ENCODE data around the gene OR5T2.

Gene OR5T2

GRCh38 chr11:56197367-56197766, 36.7 kb downstream of the OR5T2 start:
- Histone ChIP-seq H3K9me3 (ENCODE audit: control insufficient read depth, insufficient read depth, low read length) (no peaks in the 10 kb centered on the region), H3K4me2 (ENCODE audit: low read length) (no peak overlapping the region), H3K27me3 (ENCODE audit: control insufficient read depth, low read length) (no peaks in the 10 kb centered on the region), H3K36me3 (ENCODE audit: control insufficient read depth, low read length) (no peaks in the 10 kb centered on the region), H3F3A (ENCODE audit: control insufficient read depth, insufficient read depth) (no peaks in the 10 kb centered on the region), H3K9me2 (replicated peaks; ENCODE audit: control insufficient read depth, low read length) (no peaks in the 10 kb centered on the region), H3K27ac (ENCODE audit: low read depth, low read length) (no peak overlapping the region), H3K79me2 (ENCODE audit: control insufficient read depth, low read length) (no peaks in the 10 kb centered on the region), H3K4me1 (ENCODE audit: control insufficient read depth, low read length) (no peaks in the 10 kb centered on the region), H3K4me3 (ENCODE audit: low read length) (no peak overlapping the region), H4K20me1 (ENCODE audit: control insufficient read depth, insufficient read depth, low read depth, low read length) (no peaks in the 10 kb centered on the region)
- no peak for TF ChIP-seq CTCF (IDR thresholded peaks at IDR 0.05; ENCODE audit: low read depth, low read length, poor library complexity, severe bottlenecking)
- TF ChIP-seq EZH2phosphoT487 (IDR thresholded peaks at IDR 0.05; ENCODE audit: borderline replicate concordance, low read length): no peak

- Histone ChIP-seq H3K9me2 (replicated peaks; ENCODE audit: control insufficient read depth, low read length) (no peaks in the 10 kb centered on the region), H3K36me3 (ENCODE audit: control insufficient read depth, low read length) (no peaks in the 10 kb centered on the region), H3F3A (ENCODE audit: control insufficient read depth, insufficient read depth) (no peaks in the 10 kb centered on the region), H3K79me2 (ENCODE audit: control insufficient read depth, low read length) (no peaks in the 10 kb centered on the region), H3K4me1 (ENCODE audit: control insufficient read depth, low read length) (no peaks in the 10 kb centered on the region), H3K9me3 (ENCODE audit: control insufficient read depth, insufficient read depth, low read length) (no peaks in the 10 kb centered on the region), H3K27me3 (ENCODE audit: control insufficient read depth, low read length) (no peaks in the 10 kb centered on the region), H3K27ac (ENCODE audit: low read depth, low read length) (no peak overlapping the region), H3K4me3 (ENCODE audit: low read length) (no peak overlapping the region), H3K4me2 (ENCODE audit: low read length) (no peak overlapping the region), H4K20me1 (ENCODE audit: control insufficient read depth, insufficient read depth, low read depth, low read length) (no peaks in the 10 kb centered on the region)
- TF ChIP-seq EZH2phosphoT487 (IDR thresholded peaks at IDR 0.05; ENCODE audit: borderline replicate concordance, low read length): no peak
- no peak for TF ChIP-seq CTCF (IDR thresholded peaks at IDR 0.05; ENCODE audit: low read depth, low read length, poor library complexity, severe bottlenecking)
Measured at GRCh38 chr11:56196705-56197104, 37.4 kb downstream of the OR5T2 start.

- no peak overlapping the region for H3K27ac ChIP-seq (ENCODE audit: low read depth, low read length)
- no peaks in the 10 kb centered on the region for H4K20me1 ChIP-seq (ENCODE audit: control insufficient read depth, insufficient read depth, low read depth, low read length)
- no peaks in the 10 kb centered on the region for H3K9me3 ChIP-seq (ENCODE audit: control insufficient read depth, insufficient read depth, low read length)
- no peak for TF ChIP-seq EZH2phosphoT487 (IDR thresholded peaks at IDR 0.05; ENCODE audit: borderline replicate concordance, low read length)
- no peak for TF ChIP-seq CTCF (IDR thresholded peaks at IDR 0.05; ENCODE audit: low read depth, low read length, poor library complexity, severe bottlenecking)
- no peaks in the 10 kb centered on the region for H3K79me2 ChIP-seq (ENCODE audit: control insufficient read depth, low read length)
- no peaks in the 10 kb centered on the region for H3K36me3 ChIP-seq (ENCODE audit: control insufficient read depth, low read length)
- H3K4me2 ChIP-seq (ENCODE audit: low read length): no peak overlapping the region
- no peaks in the 10 kb centered on the region for H3K4me1 ChIP-seq (ENCODE audit: control insufficient read depth, low read length)
- H3K9me2 ChIP-seq (replicated peaks; ENCODE audit: control insufficient read depth, low read length): no peaks in the 10 kb centered on the region
- H3F3A ChIP-seq (ENCODE audit: control insufficient read depth, insufficient read depth): no peaks in the 10 kb centered on the region
- no peaks in the 10 kb centered on the region for H3K27me3 ChIP-seq (ENCODE audit: control insufficient read depth, low read length)
- no peak overlapping the region for H3K4me3 ChIP-seq (ENCODE audit: low read length)
Measured at GRCh38 chr11:56188602-56189001, 45.5 kb downstream of the OR5T2 start.

GRCh38 chr11:56183459-56183858, 50.6 kb downstream of the OR5T2 start:
- Histone ChIP-seq H4K20me1 (ENCODE audit: control insufficient read depth, insufficient read depth, low read depth, low read length) (no peaks in the 10 kb centered on the region), H3K36me3 (ENCODE audit: control insufficient read depth, low read length) (no peaks in the 10 kb centered on the region), H3F3A (ENCODE audit: control insufficient read depth, insufficient read depth) (no peaks in the 10 kb centered on the region), H3K4me1 (ENCODE audit: control insufficient read depth, low read length) (no peaks in the 10 kb centered on the region), H3K27ac (ENCODE audit: low read depth, low read length) (no peak overlapping the region), H3K79me2 (ENCODE audit: control insufficient read depth, low read length) (no peaks in the 10 kb centered on the region), H3K4me2 (ENCODE audit: low read length) (no peak overlapping the region), H3K9me2 (replicated peaks; ENCODE audit: control insufficient read depth, low read length) (no peaks in the 10 kb centered on the region), H3K27me3 (ENCODE audit: control insufficient read depth, low read length) (no peaks in the 10 kb centered on the region), H3K4me3 (ENCODE audit: low read length) (no peak overlapping the region), H3K9me3 (ENCODE audit: control insufficient read depth, insufficient read depth, low read length) (no peaks in the 10 kb centered on the region)
- no peak for TF ChIP-seq EZH2phosphoT487 (IDR thresholded peaks at IDR 0.05; ENCODE audit: borderline replicate concordance, low read length)
- no peak for TF ChIP-seq CTCF (IDR thresholded peaks at IDR 0.05; ENCODE audit: low read depth, low read length, poor library complexity, severe bottlenecking)

All from DOHH2 (cell line).